ENCODE measurements around the gene ADD2.
A peak's percentile ranks its signal among the peaks of the same experiment; 100 is the strongest.
"Not testable (repeated sequence)": the region's sequence is repeated elsewhere in the genome, so short reads cannot be mapped to it uniquely, and the experiment has no call there.

ADD2 gene

GRCh38 chr2:70670202-70670601 is 97.8 kb downstream of the ADD2 start:
- DNase-seq = no peak

DNA sequence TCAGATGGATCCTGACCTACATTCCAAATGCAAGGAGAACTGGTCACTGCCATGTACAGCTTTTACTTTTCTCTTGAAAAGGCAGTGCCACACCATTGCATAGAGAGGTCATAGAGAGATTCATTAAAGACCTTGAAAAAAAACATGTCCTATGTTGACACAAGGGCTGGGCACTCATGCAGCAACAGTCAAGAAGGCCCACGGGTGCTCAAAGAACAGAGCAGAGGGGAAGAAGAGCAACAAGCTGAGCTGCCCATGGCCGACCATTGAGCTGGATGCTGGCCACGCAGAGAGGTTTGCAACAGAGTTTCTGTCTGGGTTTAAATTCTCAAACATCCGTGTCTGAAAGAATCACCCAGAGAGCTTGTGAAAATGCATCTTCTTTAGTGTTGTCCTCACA is 99.1 kb downstream of the ADD2 start:
- no peak for DNase-seq

- DNase-seq = no peak
These were observed 99.6 kb downstream of the ADD2 start for GRCh38 chr2:70668432-70668831.

GRCh38 chr2:70664525-70664924 is 103.5 kb downstream of the ADD2 start:
- no peak for DNase-seq

GRCh38 chr2:70663411-70663810 is 104.6 kb downstream of the ADD2 start:
- DNase-seq = no peak

- DNase-seq = no peak
These were observed 108.4 kb downstream of the ADD2 start for GRCh38 chr2:70659551-70659950.

DNA sequence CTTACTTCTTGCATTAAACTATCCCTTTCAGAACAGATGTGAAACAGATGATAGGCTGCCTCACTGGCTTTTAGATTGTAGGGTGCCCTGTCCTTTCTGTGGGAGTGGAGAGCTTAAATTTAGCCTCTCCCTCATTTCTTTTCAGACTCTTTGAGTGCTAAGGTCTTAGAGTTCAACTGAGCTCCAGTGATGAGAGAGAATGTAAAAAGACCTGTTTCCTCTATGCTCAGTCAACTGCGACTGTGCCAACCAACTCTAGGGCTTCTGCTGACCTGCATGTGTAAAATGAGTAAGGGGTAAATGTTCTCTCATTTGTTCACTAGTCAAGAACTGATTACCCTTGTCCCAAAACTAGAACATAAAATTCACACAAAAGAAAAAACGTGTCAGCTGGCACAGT is 109.5 kb downstream of the ADD2 start:
- DNase-seq = no peak

DNA sequence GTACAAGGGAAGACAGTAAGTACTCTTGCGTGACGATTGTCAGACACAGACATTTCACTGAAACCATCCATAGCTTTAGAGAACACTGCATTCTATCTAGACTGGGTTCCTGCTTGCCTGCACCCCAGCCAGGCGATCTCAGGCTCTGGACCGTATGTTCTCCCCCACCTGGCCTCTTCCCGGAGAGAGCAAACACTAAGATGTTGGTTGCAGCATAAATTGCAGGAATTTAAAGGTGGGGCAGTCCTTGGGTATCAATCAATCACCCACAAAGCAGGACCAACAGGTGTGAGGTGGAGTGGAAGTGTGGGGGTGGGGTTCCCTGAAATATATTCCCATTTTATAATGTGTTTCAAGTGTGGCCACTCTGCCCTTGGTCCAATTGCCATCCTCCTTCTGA is 110.8 kb downstream of the ADD2 start:
- DNase-seq = no peak

- DNase-seq = peak; percentile 38
These were observed 111.5 kb downstream of the ADD2 start for GRCh38 chr2:70656421-70657010.

DNA sequence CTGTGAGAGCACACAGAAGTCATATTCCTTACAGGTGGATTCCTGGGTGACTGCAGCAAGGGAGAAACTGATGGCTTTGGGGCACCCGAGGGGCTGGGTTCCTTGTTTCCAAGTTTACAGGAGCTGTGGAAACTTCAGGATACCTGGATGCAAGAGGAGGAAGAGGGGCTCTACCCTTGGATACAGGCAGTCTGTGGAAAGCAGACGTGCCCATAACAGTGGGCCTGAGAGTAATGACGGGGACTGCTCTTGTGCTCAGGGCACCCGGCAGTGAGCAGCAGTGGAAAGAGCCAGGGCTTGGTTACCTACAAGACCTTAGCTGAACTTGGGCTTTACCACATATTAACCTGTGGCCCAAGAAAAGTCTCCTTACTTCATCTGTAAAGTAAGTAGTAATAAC is 112.2 kb downstream of the ADD2 start:
- no peak for DNase-seq

GRCh38 chr2:70655211-70655610 is 112.8 kb downstream of the ADD2 start:
- not testable (repeated sequence) for DNase-seq

- no peak for DNase-seq
These were observed 116.3 kb downstream of the ADD2 start for GRCh38 chr2:70651727-70652126.

DNA sequence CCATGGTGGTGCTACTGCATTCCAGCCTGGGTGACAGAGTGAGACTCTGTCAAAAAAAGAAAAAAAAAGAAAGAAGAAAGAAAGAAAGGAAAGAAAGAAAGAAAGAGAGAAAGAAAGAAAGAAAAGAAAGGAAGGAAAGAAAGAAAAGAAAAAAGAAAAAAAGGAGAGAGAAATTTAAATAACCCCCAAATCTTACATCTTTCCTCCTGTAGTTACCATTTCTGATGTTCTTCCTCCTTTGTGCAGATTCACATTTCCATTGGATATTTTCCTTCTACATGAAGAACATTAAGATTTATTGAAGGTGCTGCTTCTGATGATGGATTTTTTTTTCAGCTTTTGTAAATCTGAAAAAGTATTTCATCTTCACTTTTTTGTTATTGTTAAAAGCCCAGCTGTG is 117.0 kb downstream of the ADD2 start:
- no peak for DNase-seq

DNA sequence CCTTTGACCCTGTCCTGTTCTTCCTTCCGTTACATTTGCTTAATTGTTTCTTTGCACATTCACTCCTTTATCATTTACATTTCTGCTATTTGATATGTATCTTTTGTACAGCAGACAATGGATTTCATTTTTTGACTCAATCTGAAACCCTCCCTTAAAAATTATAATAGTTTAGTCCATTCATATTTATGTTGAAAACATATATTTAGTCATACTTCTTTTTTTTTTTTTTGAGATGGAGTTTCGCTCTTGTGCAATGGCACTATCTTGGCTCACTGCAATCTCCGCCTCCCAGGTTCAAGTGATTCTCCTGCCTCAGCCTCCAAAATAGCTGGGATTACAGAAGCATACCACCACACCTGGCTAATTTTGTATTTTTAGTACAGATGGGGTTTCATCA is 119.0 kb downstream of the ADD2 start:
- no peak for DNase-seq

GRCh38 chr2:70647873-70648481 is 120.0 kb downstream of the ADD2 start:
- peak; percentile 82 for DNase-seq

GRCh38 chr2:70646420-70646818 is 121.6 kb downstream of the ADD2 start:
- DNase-seq = no peak

GRCh38 chr2:70645733-70646419 is 122.1 kb downstream of the ADD2 start:
- no peak for DNase-seq

DNA sequence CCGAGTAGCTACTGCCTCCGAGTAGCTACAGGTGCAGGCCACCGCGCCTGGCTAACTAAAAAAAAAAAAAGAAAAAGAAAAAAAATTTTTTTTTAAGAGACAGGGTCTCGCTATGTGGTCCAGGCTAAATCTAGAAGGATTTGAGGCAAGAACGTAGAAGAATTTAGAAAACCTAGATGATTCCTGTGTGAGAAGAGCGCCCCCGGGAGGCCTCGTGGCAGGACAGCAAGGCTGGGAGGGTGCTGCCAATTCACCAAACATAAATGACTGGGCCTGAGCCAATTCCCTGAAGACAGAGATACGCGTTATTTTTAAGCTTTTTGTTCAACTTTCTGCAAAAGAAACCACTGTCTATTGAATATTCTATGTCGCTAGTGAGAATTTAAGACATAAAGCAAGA is 124.3 kb downstream of the ADD2 start:
- peak; percentile 41 for DNase-seq

GRCh38 chr2:70641263-70641784 is 126.7 kb downstream of the ADD2 start:
- no peak for DNase-seq

DNA sequence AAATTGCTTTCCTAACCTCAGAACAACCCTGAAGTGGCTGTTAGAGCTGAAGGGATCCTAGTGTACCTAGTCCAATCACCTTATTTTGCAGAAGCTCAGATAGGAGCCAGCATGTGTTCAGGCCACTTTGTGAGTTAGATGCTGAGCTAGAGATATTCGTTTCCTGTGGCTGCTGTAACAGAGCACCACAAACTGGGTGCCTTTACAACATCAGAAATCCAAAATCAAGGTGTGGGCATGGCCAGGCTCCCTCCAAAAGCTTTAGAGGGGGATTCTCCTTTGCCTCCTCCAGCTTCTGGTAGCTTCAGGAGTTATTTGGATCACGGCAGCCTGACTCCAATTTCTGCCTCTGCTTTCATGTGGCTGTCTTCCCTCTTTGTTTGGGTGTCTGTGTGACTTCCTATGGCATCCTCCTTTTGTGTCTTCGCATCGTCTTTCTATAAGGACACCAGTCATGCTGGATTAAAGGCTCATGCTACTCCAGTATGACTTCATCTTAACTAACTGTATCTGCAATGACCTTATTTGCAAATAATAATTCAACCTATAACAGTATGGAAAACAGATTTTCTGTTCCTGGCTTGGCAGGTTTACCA is 128.1 kb downstream of the ADD2 start:
- no peak for DNase-seq

DNA sequence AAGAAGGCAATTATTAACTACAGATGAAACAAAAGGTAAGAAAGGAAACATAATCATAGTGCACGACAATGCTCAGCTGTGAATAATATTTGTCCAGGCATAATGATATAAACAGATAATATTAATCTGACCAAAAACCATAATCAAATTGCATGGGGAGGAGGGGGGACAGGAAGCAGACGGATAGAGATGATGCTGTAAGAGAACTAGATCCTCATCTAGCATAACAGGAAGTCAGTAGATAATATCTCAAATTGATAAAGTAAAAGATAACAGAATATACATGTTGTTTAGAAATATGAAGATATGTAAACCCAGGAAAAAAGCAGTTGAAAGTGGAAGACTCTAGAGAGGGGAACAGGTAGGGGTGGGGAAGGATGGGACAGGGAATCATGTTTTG is 129.4 kb downstream of the ADD2 start:
- no peak for DNase-seq

DNA sequence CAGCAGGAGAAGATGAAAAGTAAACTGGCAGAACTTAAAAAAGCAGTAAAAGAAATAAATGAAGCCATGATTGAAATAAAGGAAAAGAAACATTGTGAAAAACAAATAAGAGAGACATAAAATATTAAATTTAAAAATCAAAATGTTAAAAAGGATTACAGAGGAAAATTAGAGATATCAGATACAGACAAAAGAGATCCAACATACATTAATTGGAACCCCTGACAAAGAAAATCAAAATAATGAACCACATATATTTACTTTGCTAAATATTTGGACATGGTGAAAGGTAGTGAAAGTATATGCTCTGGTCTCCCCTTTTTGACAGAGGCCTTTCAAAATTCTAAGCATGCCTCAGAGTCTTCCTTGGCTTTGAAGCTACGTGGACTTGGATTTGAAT is 134.5 kb downstream of the ADD2 start:
- no peak for DNase-seq

- no peak for DNase-seq
These were observed 135.0 kb downstream of the ADD2 start for GRCh38 chr2:70632966-70633365.

- DNase-seq = no peak
These were observed 135.6 kb downstream of the ADD2 start for GRCh38 chr2:70632388-70632787.
